LNCAP (cell line): Measurements from ENCODE around the gene TKTL2.

Experiments used
- TF ChIP-seq, protein P1 (sequence below): fragments of 450-650 bp; IDR thresholded peaks from 2 replicates; pipeline ENCODE4 v1.5.1; 2017; ENCODE audit warnings: mild to moderate bottlenecking

TKTL2 gene, protein sequence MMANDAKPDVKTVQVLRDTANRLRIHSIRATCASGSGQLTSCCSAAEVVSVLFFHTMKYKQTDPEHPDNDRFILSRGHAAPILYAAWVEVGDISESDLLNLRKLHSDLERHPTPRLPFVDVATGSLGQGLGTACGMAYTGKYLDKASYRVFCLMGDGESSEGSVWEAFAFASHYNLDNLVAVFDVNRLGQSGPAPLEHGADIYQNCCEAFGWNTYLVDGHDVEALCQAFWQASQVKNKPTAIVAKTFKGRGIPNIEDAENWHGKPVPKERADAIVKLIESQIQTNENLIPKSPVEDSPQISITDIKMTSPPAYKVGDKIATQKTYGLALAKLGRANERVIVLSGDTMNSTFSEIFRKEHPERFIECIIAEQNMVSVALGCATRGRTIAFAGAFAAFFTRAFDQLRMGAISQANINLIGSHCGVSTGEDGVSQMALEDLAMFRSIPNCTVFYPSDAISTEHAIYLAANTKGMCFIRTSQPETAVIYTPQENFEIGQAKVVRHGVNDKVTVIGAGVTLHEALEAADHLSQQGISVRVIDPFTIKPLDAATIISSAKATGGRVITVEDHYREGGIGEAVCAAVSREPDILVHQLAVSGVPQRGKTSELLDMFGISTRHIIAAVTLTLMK

DNA sequence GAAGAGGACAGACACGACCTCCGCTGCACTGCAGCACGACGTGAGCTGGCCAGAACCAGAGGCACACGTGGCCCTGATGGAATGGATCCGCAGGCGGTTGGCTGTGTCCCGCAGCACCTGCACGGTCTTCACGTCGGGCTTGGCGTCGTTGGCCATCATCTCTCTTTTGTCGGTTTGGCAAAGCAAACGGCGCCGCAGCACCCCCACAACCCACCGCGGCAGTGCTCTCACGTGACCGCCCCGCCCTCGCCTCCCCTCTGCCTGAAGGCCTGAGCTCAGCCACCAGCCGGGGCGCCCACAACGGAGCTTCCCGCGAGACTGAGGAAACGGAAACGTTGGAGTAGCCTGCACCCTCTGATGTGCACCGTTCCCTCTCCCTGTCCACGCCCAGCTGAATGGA, at the start of gene TKTL2:
Gene TKTL2 (minus strand): TSS at position 179 of the 400 bp plus-strand sequence. CDS start 20 bp downstream, at position 159.
- TF ChIP-seq, protein P1, sequence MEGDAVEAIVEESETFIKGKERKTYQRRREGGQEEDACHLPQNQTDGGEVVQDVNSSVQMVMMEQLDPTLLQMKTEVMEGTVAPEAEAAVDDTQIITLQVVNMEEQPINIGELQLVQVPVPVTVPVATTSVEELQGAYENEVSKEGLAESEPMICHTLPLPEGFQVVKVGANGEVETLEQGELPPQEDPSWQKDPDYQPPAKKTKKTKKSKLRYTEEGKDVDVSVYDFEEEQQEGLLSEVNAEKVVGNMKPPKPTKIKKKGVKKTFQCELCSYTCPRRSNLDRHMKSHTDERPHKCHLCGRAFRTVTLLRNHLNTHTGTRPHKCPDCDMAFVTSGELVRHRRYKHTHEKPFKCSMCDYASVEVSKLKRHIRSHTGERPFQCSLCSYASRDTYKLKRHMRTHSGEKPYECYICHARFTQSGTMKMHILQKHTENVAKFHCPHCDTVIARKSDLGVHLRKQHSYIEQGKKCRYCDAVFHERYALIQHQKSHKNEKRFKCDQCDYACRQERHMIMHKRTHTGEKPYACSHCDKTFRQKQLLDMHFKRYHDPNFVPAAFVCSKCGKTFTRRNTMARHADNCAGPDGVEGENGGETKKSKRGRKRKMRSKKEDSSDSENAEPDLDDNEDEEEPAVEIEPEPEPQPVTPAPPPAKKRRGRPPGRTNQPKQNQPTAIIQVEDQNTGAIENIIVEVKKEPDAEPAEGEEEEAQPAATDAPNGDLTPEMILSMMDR = no peak

DNA sequence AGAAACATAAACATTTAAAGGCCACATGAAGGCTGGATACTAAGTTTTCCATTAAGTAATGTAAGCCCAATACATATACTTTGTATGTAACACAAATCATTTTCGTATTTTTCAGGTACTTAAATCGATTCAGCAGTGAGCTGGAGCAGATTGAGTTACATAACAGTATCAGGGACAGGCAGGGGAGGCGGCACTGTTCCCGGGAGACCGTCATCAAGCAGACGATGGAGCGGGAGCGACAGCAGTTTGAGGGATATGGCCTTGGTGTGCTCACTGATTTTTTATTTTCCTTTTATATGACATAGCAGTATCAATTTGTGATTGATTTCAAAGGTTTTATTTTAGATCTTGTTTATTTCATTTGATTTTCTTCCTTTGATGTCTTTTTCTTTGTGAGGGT, 41.6 kb upstream of the TKTL2 start:
- TF ChIP-seq, protein P1 = no peak

DNA sequence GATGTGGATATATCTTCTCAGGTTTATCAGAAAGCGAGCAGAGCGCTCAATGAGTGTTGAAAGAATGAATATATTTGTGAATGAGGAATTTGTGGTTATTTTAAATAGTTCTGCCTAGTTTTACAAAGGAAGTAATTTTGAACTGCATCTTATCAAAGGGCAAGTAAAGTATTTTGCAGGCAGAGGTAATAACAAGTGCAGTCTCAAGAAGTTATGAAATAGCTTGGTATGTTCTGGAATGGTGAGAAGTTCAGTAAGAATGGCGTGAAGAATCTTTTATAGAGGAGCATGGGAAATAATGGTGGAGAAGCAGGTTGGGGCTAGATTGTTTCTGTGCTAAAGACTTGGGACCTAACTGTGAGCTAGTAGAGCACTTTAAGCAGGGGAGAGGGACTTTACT, 31.8 kb upstream of the TKTL2 start:
- TF ChIP-seq, protein P1 = no peak

DNA sequence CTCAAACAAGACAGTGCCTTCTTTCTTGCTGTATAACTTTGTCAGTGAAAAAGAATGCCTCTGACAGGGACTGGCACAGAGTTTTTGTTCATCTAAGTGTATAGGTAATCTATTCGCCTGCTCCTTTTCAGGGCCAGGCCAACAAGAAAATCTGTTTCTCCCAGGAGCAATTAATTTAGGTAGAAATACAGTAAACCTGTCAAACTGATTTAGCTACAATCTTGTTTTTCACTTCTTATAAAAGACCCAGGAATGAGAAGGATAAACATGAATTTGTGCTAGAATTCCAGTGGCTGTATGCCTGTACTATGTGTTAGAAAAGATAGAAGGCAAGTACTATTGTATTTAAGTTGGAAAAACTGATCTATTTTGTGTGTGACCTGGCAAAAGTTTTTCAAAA, 27.0 kb upstream of the TKTL2 start:
- TF ChIP-seq, protein P1 = no peak

DNA sequence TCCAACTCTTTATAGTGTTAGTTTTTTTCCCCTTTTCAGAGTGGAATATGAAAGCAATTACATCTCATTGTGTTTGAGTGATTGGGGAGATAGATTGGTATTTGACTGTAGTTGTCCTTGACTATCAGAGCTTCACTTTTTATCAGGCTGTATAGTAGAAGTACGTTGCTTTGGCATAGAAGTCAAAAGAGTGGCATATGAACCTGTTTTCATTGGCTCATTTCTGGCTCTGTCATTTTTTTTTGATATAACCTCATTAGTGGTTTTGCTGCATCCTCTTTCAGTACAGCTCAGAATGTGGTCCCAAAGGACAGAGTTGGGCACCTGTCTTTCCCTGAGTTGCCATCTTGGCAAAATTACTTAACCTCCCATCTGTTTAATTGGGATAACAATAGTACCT, 22.3 kb upstream of the TKTL2 start:
- TF ChIP-seq, protein P1 = no peak

DNA sequence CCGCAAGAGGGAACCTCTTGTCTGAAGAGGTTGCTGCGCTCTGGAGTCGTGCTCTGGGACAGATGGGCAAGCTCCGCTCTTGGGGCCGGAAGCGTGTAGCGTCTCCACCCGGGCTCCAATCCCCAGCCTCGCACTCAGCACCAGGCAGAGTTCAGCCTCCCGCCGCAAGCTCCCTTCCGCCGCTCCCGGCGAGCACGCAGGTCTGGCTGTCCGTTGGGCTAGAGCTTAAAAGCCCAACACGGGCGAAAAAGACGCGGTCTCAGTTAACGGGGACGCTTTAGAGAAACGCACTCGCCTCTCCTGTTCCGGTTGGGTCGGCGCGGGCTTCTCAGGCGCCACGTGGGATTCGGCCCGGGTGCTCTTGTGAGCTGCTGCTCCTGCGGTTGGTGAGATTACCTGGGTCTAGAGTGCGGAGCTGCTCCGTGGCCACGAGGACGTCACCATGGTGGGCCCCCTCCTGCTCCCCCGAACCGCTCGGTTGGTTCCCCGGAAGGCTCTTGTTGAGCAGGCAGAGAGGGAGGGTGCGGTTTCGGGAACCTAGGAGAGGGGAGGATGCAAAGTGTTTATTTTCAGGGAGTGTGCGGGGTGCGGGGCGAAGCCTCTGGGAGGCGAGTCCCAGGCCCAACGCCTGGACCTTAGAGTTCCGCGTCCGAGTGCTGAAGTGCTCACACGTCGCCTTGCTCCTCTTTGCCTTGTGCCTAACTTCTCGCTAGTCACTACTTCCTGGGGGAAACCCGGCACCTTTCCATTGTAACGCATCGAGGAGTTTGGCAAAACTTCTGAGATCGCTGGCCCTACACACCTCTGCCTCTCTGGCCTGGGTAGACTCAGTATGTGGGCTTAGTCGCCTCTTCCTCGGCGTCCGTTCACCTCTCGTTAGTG, 21.0 kb upstream of the TKTL2 start, which contains the start of gene TMA16:
Gene TMA16 (plus strand): TSS at position 331 of the 882 bp plus-strand sequence. CDS start 112 bp downstream, at position 443.
- TF ChIP-seq, protein P1 = no peak

DNA sequence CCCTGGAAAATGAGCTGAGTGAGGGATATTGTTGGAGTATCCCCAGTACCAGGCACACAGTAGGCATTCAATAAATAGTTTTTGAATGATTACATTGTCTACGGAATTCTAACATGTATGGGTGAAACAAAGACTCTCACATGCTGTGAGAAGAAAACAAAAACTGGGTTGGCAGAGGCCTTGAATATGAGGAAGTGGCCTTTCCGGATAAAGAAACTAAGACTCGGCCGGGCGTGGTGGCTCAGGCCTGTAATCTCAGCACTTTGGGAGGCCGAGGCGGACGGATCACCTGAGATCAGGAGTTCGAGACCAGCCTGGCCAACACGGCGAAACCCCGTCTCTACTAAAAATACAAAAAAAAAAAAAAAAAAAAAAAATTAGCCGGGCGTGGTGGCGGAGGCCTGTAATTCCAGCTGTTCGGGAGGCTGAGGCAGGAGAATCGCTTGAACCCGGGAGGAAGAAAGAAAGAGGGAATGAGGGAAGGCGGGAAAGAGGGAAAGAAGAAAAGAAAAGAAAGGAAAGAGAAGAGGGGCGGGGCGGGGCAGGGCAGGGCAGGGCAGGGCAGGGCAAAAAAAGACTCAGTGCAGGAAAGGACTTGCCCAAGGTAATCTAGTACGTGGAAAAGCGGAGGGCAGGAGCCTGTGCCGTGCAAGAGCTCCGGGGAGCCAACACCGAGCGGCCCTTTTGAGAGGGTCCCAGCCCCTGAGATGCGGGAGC, 20.2 kb upstream of the TKTL2 start:
- TF ChIP-seq, protein P1 = no peak
